ENCODE data around the gene PRPF19.
A peak's percentile ranks its signal among the peaks of the same experiment; 100 is the strongest.
"Not testable (repeated sequence)": the region's sequence is repeated elsewhere in the genome, so short reads cannot be mapped to it uniquely, and the experiment has no call there.

Gene PRPF19

DNA sequence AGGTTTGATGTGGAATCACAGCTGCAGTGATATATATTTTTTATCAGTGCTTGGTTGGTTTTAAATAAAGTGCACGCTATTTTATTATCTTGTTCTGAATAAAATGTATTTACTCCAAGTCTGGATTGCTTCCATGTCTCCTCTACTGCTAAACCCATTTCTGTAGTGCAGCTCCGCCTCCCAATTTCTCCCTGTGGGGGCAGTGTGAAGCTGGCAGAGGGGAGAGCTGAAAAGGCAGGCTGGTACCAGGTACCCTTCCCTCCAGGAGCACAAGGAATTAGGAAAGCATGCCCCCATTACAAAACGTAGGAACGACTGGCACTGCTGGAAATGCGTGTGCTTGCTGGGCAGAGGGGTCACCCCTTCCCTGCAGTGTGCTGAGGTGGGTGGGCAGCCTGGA, 16.9 kb upstream of the PRPF19 start:
- no peak for DNase-seq (ENCODE audit: low spot score)

DNA sequence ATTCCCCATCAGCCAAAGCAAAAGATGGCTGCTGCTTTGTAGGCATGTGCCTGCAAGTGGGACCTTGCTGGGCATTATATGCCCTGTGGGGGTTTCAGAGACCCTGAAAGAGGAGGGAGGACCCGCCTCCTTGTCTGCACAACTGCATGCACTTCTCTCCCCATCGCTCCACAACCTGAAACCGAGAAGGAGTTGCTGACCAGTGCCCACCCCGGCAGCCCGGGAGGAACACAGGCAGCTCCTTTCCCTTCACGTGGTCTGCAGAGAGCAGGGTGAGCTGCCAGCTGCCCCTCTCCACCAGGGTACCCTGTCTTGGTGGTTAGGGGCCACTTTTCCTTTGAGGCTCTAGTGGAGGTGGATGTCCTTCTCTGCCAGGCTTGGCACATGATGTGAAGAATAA, 16.5 kb upstream of the PRPF19 start:
- no peak for DNase-seq (ENCODE audit: low spot score)

DNA sequence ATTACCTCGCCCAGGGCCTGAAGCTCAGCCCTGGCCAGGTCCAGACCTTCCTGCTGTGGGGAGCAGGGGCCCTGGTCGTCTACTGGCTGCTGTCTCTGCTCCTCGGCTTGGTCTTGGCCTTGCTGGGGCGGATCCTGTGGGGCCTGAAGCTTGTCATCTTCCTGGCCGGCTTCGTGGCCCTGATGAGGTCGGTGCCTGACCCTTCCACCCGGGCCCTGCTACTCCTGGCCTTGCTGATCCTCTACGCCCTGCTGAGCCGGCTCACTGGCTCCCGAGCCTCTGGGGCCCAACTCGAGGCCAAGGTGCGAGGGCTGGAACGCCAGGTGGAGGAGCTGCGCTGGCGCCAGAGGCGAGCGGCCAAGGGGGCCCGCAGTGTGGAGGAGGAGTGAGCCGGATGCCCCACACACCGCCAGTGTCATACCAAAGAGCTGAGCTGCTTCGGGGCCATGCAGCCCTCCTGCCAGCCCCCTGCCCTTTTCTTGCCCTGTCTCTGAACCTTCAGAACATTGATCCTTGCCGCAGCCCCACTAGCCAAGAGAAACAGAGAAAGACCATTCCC, 15.5 kb upstream of the PRPF19 start:
- DNase-seq (ENCODE audit: low spot score), result no peak

DNA sequence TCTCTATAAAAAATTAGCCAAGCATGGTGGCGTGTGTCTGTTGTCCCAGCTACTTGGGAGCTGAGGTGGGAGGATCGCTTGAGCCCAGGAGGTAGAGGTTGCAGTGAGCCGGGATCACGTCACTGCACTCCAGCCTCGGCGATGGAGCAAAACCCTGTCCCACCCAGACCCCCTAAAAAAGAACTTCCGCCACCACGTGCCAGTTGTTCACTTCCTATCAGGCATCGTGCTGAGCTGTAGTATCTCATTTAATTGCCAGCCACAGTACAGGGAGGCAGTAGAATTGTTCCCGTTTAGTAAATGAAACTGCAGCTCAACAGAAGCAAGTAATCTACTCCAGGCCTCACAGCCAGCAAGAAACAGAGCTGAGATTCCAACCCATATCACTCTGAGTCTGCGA, 14.9 kb upstream of the PRPF19 start:
- DNase-seq (ENCODE audit: low spot score), result no peak

DNA sequence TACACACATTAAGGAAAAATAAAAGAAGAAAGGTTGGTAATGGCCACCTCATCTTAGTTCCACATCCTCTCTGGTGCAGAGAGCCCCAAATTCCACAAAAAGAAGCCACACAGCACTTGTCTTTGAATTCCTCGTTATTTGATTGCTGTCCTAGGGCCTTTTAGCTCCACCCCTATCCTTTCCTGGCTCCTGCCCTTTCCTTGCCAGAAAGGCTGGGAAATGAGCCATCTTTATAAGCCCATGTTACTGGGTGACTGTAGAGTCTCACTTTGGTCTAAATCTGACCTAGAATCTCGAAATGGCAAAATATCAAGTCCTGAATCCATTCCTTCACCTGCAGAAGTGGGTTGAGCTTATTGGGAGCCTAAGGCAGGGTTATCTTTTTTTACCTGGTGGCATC, 13.6 kb upstream of the PRPF19 start:
- DNase-seq (ENCODE audit: low spot score), result no peak

DNA sequence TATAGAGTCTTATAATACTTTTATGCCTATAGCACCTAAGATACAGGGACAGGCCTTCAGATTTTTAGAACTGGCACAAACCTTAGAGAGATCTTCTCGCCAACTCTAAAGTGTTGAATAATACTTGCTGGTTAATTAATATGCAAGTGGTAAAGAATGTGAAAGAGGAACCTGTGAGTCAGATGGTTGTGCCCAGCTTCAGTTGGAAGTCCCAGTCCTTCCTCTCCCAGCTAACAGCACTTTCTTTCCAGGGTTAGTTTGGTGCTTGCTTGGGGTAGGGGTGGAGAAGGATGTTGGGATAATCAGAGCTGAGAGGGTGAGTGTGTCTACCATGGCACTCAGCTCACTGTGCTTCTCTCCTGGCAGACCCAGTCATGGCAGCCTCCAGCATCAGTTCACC, 12.9 kb upstream of the PRPF19 start:
- no peak for DNase-seq (ENCODE audit: low spot score)

DNA sequence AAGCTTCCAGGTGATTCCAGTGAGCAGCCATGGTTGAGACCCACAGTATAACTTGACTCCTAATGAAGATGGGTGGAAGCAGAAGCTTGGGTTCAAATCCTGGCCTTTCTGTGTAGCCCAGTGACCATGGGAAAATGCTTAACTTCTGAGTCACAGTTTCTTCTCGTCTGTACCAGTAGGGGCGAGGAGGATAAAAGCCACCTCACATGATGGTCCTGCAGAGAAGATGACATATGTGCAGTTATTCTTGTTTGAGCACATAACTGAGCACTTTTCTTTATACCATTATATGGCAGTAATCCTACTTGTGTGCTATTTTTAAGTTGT, 12.5 kb upstream of the PRPF19 start:
- DNase-seq (ENCODE audit: low spot score), result peak; percentile 61

DNA sequence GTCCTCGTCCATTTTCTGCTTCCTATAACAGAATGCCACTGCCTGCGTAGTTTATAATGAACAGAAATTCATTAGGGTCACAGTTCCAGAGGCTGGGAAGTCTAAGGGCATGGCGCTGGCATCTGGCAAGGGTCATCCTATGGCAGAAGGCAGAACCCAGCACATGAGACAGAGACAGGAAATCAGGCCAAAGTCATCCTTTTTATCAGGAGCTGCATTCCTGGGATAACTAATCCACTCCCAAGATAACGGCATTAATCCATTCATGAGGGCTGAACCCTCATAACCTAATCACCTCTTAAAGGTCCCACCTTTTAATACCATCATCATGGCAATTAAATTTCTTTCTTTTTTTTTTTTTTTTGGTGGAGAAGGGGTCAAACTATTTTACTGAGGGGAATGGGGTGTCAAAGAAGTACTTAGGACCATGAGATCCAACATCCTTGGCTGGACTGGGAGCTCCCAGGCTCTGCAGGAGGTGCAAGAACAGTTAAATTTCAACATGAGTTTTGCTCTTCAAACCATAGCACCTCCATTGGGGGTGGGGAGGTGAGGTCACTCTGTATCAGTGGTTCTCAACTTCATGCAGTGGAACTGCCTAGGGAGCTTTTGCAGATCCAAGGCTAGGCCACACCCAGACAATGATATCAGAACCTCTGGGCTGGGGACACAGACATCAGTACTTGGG, 12.0 kb upstream of the PRPF19 start:
- no peak for DNase-seq (ENCODE audit: low spot score)

DNA sequence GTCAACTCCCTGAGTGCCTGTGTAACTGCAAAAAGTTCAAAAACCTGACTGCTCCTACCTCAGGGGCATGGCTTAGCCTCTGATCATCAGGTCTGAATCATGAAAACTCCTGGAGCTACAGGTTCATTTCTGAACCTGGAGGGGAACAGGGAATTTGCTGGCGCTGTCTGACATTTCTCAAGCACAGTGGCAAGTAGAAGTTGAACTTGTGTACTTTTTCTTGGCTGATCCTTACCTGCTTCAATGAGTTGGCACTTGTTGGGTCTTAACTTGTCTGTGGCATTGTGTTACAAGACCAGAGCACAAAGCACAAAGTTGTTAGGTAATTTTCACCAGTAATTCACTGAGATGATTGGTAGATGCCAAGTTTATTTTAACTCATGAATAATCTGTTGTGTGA, 10.9 kb upstream of the PRPF19 start:
- DNase-seq (ENCODE audit: low spot score), result no peak

DNA sequence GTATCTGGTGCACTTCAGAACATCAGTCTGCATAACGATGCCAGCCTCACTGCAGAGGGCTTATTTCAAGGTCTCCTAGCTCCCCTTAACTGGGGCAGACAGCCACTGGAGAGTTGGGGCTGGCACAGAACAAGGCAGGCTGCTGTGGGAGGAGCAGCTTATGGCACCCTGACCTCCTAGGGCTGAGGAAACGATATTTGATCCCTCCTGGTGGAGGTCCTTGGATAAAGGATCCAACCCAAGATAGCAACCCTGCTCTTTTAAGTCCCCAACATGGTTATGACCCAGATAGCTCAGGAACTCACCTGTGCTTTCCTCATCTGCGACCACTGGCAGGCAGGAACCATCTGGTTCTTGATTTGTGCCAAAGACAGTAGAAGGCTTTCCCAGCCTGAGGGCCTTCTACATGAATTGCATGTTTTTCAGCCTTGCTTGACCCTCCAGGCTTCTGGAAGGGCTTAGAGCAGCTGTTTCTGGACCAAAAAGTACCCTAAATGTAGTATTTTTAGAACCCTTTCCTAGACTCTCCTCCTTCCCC, 10.4 kb upstream of the PRPF19 start:
- DNase-seq (ENCODE audit: low spot score), result no peak

DNA sequence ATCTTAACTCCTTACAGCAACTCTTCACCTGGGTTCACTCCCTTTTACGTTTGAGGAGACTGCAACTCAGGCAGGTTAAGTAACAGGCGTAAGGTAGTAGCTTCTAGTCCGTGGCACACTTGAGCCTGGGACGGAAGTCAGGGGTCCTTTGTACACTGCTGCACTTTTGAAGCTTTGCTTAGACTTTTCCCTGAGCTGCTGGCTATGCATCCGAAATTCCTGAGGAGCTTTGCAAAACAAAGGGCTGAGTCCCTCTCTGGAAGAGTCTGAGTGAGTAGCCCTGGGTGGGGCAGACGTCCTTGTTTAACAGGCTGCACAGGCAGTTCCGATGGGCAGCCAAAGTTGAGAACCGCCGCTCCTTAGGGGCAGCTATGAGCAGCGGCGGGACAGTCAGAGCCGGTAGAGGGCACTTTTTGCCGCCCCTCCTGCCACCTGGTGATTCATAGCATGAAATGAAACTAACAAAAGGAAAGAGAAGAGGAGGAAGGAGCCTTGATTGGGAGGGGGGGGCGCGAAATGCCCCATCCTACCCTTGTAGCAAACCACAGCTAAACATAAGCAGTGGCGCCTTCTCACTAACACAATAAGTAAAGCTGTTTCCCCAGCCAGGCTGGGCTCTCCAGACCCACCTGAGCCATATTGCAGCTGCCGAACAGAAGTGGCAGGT, 9.0 kb upstream of the PRPF19 start:
- peak; percentile 78 for DNase-seq (ENCODE audit: low spot score)

DNA sequence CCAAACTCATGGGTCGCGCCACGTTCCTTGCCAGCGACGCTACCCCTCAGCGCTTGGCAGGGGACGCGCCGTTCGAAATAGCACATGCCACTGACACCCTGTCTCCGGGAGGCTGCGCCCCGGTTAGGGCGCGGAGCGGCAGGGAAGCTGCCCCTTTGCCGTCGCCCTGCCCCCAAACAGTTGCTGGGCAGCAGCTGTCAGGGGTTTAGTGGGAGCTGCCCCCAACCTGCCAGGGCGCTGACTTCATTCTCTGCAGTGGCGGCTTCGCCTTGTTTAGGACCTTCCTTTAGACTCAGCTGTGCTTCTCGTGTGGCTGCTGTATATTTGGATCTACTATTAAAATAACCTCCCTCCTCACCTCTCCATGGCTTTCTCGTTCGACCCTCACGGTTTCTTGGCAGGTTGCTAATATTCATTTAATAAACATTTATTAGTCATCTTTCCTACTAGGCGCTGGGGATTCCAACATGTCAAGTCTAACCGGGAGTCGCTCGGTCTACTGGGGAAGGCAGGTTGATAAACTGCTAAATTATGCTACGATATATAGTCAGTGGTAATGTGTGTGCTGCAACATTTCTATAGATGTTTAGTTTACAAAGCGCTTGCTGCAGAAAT, 8.4 kb upstream of the PRPF19 start:
- peak; percentile 63 for DNase-seq (ENCODE audit: low spot score)

DNA sequence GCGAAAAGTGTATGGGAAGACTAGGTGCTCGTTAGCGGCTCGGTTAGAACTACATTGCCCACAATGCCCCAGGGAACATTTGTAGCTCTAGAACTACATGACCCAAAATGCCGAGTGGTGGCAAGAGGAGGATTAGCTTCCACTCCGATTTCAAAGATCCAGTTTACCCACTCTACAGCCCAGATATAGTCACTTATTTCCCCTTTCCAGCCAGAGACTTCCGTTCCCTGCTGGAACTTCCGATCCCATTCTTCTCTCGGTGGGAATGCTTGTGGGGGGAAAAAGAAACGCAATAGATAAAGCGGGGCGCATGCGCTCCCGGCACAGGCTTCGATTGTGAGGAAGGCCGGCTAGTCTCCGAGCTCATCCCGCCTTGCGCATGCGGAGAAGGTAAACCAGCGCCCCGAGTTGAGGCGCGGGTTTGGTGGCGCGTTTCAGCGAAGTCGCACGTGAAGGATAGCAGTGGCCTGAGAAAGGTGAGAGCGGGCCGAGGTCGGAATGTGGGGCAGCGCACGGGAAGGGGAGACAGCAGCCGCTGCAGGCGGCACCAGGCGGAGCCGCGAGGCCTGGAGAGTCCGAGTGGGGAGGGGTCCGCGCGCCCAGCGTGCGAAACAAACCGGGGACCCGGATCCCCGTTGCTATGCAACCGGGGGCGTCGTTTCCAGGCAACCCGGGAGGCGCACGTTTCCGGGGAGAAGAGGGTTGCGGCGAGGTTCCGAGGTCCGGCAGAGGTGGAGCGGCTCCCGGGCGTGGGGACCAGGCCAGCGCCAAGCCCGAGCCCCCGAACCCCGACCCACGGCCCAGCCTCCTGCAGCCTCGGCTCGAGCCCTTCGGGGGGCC, 7.6 kb upstream of the PRPF19 start, which contains the start of gene TMEM109:
Gene TMEM109, plus strand, starts transcription at position 366 of the 840 bp plus-strand sequence. CDS start 5,536 bp downstream, outside the sequence.
- peak; percentile 96 for DNase-seq (ENCODE audit: low spot score)

DNA sequence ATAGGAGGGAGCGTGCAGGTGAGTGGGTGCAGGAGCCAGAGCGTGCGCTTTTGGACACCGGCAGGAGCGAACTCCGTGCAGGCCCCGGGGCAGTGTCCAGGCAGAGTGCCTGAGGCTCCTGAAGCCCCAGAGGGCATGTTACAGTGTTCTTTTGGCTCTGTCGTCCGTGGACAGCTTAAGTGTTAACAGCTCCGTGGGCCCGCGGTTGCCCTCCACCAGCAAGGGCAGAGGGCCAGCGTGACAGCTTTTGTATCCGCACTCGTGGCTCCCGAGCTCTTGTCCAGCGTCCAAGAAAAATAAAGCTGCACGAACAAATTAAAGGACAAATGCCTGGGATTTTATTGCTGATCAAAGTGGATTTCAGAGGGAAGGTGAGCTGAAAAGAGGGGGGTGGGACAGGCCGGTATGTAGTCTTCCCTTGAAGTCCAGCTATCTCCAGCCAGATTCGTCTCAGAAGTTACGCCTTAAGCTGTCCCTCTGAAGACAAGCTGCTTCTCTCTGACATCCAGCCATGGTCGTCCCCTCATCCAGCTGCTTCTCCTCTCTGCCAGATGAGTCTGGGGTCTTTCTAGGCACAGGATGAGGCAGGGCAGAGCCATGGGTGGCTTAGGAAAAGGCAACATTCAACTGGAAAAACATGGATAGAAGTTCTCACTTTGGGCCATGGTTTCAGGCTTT, 6.6 kb upstream of the PRPF19 start:
- DNase-seq (ENCODE audit: low spot score), result no peak

DNA sequence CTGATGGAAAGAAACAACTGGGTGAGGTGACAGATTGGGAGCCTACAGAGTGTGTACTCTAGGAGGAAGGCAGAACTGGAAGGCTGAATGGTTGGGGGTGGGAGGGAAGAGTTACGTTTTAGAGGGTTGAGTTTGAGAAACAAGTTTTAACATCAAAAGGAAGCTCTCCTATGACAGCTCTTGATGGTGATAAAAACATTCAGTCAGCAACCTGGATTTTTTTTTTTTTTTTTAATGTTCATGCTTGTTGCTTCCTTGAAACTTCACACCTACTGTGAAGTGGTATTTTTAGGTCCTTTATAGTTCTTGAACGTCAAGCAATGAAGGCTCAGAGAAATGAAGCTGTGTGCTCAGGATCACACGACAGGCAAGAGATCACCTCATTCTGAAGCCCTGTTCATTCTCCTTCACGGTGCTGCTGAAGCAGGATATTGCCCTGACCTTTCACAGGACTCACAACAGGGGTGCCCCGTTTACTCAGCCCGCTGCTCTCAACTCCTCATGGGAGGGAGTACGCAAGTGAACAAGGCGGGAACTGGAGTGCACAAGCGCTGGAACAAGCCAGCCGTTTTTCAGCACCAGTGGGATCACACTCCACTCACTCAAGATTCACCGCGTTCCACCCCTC, 6.0 kb upstream of the PRPF19 start:
- DNase-seq (ENCODE audit: low spot score), result no peak

DNA sequence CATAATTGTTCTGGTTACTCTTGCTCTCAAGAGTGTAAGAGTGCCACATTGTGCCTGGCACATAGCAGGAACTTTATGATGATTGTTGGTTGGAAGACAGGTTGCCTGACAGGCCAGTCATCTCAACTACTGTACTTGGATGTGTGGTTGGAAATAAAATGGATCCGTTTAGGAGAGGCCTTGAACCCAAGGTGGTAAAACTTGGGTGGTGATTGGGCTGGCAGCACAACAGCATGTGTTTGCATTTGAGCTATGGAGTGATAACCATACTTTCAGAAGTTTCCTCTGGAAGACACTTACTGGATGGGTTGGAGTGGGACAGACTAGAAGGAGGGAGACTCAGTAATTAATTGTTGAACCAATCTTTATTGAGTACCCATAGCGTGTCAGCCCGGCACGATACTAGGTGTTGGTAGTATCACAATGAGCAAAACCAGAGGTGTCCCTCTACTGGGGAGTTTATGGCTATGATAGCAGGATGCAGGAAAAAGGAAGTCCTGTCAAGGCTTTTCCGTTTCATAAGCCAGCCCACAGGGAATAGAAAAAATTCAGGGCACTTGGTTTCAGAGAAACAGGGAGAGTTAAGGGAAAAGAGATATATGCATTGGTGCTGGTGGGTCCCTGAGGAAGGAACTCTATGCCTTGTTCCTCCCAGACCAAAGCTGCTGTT, 4.5 kb upstream of the PRPF19 start:
- DNase-seq (ENCODE audit: low spot score), result no peak

DNA sequence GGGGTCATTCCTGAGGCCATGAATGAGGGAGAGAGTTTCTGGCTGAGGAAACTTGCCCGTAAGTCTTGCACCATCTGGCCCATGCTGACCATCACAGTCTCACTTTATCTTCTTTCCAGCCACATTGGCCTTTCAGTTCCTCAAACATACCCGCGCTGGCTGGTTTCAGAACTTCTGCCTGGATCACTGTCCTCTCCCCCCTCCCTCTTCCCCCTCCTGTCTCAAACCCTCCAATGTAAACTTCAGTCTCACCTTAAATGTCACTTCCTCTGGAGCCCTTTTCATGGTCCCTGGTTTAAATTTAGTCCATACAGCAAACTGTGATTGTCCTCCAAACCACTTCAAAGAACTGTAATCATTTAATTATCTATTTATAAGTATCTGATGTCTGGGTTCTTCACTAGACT, 3.9 kb upstream of the PRPF19 start:
- DNase-seq (ENCODE audit: low spot score), result no peak

DNA sequence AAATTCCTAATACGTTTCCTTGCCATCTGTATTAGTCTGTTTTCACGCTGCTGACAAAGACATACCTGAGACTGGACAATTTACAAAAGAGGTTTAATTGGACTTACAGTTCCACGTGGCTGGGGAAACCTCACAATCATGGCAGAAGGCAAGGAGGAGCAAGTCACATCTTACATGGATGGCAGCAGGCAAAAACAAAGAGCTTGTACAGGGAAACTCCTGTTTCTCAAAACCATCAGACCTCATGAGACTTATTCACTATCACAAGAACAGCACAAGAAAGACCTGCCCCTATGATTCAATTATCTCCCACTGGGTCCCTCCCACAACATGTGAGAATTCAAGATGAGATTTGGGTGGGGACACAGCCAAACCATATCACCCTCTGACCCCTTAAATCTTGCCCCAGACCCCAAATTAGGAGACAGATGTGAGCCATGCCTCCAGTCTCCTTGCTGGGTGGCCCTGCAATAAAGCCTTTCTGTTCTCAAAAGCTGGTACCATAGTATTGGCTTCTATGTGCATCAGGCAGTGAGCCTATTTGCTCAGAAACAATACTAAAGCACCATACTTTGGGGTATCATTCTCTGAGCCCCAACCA, 3.4 kb upstream of the PRPF19 start:
- DNase-seq (ENCODE audit: low spot score), result not testable (repeated sequence)

DNA sequence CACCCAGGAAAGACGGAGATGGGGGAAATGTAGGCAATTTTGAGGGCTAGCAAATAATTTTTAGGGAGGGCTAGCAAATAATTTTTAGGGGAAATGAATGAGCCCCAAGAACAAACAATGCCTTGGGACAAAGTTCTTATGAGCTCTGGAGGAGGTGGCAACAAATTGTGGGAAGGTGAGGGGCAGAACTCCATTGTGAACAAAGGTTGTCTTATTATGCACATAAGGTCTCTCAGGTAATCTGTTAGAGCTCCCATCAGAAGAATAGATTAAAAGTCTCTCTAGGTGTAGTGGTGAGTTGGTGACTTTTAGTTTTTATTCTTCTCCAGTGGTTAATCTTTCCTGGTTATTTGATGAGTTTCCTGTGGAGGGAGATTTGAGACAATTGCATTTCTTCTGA, 2.4 kb upstream of the PRPF19 start:
- no peak for DNase-seq (ENCODE audit: low spot score)

DNA sequence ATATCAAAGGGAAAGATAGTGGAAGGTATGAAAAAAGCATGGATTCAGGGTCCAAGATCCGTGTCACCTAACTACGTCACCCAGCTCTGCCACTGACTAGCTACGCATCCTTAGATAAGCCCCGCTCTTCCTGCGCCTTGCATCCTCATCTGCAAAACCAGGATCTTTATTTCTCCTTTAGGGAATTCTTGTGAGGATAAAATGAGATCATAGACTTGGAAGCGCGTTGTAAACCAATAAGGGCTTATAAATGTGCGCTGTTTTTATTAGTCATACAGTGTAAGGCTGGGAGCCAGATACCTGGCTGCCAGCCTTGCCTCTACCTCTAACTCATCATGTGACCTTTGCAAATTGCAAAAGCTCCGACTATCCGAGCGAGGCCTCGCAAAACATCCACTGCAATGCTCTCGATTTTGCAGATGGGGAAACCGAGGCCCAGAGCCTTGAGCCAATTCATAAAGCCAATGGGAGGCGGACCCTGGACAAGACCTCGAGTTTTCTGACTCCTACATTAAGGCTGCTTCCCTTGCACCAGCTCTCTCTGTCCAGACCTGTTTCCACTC, 753 bp downstream of the PRPF19 start:
- DNase-seq (ENCODE audit: low spot score), result no peak
